ENCODE results near the gene AGO3.

AGO3 gene

GRCh38 chr1:36084497-36085115 lies 153.7 kb downstream of the AGO3 start:
- DNase-seq, result no peak

- DNase-seq, result peak; percentile 51
Observed at GRCh38 chr1:36085126-36085525, 154.2 kb downstream of the AGO3 start.

GRCh38 chr1:36085686-36086526 lies 155.0 kb downstream of the AGO3 start:
- peak; percentile 47 for DNase-seq

- DNase-seq, result peak; percentile 47
Observed at GRCh38 chr1:36086529-36087232, 155.8 kb downstream of the AGO3 start.

- peak; percentile 58 for DNase-seq
Observed at GRCh38 chr1:36087233-36088123, 156.6 kb downstream of the AGO3 start.

- DNase-seq, result no peak
Observed at GRCh38 chr1:36088265-36088576, 157.3 kb downstream of the AGO3 start.

- peak; percentile 97 for DNase-seq
Observed at GRCh38 chr1:36088577-36089392, 157.9 kb downstream of the AGO3 start, which contains the start of gene ADPRS. Gene ADPRS, plus strand, starts transcription at chr1:36088892. Its CDS starts 13 bp downstream, at chr1:36088905.

GRCh38 chr1:36089393-36090121 lies 158.7 kb downstream of the AGO3 start:
- no peak for DNase-seq

GRCh38 chr1:36091141-36091540 lies 160.2 kb downstream of the AGO3 start:
- DNase-seq, result no peak

GRCh38 chr1:36091698-36092097 lies 160.8 kb downstream of the AGO3 start:
- DNase-seq, result peak; percentile 38

GRCh38 chr1:36092166-36092797 lies 161.4 kb downstream of the AGO3 start:
- peak; percentile 46 for DNase-seq

- DNase-seq, result peak; percentile 32
Observed at GRCh38 chr1:36092798-36093185, 161.9 kb downstream of the AGO3 start.

- DNase-seq, result no peak
Observed at GRCh38 chr1:36093226-36093625, 162.3 kb downstream of the AGO3 start.

- DNase-seq, result no peak
Observed at GRCh38 chr1:36093929-36094328, 163.0 kb downstream of the AGO3 start.

- DNase-seq, result no peak
Observed at GRCh38 chr1:36094621-36095061, 163.7 kb downstream of the AGO3 start.

- no peak for DNase-seq
Observed at GRCh38 chr1:36095760-36096405, 165.0 kb downstream of the AGO3 start.

- DNase-seq, result peak; percentile 54
Observed at GRCh38 chr1:36096500-36097432, 165.9 kb downstream of the AGO3 start.

- DNase-seq, result no peak
Observed at GRCh38 chr1:36097693-36098585, 167.0 kb downstream of the AGO3 start.

Data from activated CD8-positive, alpha-beta memory T cell treated with anti-CD3 and anti-CD28 coated beads for 24 hours (primary cell).